Measurements from ENCODE around the gene MZF1.
"Not testable (repeated sequence)": the region's sequence is repeated elsewhere in the genome, so short reads cannot be mapped to it uniquely, and the experiment has no call there.

The MZF1 gene

DNA sequence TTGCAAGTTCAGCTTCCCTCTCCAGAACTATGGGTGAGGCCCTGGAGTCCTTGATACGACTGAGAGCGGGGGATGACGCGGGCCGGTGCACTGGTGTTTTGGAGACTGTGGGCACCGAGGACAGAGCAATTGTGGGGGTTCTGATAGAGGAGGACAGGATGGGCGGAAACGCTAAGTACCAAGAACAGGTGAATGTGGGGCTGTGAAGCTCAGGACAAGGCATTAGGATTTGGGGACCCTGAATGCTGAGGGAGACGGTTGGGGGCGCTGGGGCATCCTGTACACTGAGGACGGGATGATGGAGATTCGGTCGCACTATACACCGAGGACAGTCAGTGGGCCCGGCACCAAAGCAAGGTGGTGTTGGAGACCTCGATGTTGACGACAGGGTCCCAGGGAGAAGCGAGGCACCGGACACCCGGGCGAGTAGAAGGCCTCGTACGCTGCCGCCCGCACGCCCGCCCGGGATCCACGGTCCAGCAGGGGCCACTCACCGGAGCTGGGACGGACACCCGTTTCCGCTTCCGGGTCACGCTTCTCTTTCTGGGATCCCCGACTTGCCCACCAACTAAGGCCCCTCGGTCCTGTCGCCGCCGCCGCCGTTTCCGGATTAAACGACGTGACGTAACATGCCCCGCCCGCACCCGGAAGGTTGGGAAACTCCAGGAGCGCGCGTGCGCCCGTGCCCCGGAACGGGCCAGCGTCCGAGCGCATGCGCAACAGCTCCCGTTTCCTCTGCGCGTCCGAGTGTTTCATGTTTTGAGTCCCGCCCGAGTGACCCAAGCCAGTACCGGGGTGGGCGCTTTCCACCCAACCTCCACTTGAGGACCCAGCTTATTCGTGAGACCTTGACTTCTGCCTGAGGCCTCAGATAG lies 18.4 kb downstream of the MZF1 start, which contains the start of gene CHMP2A:
CHMP2A (minus strand) TSS at position 612 of the 875 bp plus-strand sequence. CDS start 893 bp downstream, outside the sequence.
- no peak for DNase-seq

DNA sequence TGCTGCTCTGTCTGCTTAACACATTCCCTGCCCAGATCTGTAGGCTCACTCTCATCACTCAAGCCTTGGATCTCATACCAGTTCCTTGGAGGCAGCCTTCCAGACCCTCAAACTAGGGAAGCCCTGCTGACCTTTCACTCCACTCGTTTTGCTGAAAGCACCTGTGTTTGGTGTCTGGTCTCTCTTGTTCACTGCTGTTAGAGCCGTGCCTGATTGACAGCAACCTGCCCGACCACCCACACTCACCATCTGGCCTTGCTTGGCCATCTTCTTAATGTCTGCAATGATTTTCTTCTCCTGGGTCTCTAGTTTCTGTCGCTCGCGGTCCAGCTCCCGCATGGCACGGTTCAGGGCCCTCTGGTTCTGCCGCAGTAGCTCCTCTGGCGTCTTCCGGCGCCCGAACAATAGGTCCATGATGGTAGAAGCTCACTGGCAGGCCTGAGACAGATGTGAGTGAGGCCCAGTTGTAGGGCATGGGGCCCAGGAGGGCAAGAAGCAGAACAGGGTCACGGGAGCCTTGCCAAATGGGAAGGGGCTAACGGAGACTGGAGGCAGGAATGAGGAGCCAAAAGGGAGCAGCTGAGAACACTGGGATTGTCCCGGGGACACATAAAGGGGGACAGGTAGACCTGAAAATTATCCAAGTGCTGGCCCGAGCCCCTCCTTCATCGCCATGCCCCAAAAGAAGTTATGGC lies 19.2 kb downstream of the MZF1 start:
- DNase-seq, result no peak

DNA sequence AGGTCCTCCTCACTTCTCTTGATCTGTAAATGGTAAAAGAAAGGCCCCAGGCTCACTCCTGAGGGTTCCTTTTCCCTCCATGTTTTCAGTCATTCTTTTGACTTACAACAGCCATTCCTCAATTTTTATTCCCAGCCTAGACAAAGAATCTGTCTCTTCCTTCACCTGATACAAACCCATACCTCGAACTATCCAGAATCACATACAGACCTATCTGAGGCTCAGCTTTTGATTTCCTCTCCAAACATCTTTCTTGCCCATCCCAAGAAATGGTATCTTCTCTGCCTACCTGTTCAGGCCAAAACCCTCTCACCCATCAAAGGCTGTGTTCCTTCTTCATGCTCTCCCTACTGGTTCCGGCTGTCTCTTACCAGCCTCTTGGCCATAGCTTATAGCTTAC lies 20.5 kb downstream of the MZF1 start:
- DNase-seq, result no peak

DNA sequence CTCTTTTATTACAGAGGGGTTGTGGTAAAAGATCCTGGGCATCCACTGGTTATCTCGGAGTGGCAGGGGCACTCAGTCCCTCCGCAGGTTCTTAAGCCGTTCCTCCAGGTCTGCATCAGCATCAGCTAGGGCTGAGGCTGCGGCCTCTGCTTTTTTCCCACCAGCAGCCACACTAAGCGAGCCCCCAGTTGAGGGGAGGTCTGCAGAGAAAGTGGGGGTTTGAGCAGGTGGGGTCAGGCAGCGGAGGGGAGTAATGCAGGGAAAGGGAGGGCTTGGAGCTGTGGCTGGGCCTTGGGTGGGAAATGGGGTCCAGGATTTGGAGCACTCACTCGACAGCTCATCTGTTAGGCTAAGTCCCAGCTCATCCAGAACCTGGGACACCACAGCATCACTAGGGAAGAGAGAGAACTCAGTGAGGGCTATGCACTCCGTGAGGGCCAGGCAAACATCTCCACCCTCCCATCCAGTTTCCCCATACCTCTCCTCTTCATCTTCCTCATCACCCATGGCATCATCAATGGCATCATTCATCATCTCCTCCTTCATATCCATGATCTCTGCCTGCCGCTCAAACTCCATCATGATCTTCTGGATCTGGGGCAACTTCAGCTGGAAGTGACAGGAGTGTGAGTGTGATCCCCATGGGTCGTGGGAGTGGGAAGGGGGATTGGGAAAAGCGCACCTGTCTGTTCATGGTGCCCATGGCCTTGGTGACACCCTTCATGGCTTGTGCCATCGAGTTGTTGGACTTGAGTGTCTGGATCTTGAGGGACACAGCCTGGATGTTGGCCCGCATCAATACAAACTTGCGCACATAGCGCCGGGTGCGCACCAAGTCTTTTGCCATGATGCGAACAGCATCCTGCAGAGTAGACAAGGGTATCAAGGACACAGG lies 21.3 kb downstream of the MZF1 start:
- no peak for DNase-seq

DNA sequence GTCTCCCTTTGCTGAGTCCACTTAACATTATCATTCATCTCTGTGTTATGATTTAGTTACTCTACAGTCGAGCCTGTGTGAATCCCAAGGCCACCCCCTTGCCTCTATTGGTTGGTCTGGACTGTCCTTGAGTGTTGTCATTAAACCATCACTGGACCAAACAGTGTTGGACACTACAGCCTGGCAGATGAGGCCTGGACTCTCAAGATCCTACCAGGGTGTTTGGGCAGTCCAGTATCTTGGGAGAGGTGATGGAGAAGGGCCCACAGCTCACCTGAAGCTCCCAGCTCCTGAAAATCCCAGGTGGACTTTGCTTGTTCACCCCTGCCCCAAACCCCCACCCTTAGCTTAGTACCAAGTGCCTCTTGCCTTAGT lies 22.0 kb downstream of the MZF1 start:
- no peak for DNase-seq

DNA sequence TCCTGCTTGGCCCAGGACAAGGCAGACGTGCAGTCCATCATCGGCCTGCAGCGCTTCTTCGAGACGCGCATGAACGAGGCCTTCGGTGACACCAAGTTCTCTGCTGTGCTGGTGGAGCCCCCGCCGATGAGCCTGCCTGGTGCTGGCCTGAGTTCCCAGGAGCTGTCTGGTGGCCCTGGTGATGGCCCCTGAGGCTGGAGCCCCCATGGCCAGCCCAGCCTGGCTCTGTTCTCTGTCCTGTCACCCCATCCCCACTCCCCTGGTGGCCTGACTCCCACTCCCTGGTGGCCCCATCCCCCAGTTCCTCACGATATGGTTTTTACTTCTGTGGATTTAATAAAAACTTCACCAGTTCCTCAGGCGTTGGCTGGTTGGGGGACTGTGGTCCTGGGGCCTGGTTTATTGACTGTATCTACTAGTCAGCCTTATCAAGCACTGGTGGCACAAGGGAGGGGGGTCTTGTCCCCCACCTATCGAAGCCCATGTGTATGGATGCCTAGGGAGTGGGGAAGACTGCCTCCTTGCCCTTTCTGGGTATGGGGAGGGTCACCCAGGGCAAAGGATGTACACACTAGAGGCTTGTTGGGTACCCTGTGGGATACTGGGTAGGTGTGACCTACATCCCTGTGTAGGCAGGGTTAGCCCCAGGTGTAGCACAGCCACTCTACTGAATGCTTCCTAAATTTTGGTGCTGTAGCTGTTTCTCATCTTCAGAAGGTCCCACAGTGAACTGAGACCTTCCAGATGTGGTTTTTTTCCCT lies 22.6 kb downstream of the MZF1 start:
- no peak for DNase-seq

DNA sequence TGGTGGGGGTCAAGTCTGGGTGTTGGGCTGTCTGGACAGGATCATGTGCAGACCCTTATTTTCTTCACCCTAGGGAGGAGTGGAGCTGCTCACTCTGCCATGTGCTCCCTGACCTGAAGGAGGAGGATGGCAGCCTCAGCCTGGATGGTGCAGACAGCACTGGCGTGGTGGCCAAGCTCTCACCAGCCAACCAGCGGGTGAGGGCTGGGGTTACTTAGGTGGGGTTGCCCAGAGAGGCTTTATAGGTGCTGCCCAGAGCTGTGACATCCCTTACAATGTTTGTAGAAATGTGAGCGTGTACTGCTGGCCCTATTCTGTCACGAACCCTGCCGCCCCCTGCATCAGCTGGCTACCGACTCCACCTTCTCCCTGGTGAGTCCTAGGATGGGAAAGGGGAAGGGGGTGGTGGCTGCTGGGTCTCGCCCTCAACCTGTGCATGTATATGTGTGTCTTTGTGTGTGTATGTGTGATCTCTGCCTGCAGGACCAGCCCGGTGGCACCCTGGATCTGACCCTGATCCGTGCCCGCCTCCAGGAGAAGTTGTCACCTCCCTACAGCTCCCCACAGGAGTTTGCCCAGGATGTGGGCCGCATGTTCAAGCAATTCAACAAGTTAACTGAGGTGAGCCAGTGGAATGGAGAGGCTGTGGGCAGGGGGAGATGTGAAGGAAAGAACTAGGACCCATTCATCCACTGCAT lies 23.3 kb downstream of the MZF1 start:
- no peak for DNase-seq

DNA sequence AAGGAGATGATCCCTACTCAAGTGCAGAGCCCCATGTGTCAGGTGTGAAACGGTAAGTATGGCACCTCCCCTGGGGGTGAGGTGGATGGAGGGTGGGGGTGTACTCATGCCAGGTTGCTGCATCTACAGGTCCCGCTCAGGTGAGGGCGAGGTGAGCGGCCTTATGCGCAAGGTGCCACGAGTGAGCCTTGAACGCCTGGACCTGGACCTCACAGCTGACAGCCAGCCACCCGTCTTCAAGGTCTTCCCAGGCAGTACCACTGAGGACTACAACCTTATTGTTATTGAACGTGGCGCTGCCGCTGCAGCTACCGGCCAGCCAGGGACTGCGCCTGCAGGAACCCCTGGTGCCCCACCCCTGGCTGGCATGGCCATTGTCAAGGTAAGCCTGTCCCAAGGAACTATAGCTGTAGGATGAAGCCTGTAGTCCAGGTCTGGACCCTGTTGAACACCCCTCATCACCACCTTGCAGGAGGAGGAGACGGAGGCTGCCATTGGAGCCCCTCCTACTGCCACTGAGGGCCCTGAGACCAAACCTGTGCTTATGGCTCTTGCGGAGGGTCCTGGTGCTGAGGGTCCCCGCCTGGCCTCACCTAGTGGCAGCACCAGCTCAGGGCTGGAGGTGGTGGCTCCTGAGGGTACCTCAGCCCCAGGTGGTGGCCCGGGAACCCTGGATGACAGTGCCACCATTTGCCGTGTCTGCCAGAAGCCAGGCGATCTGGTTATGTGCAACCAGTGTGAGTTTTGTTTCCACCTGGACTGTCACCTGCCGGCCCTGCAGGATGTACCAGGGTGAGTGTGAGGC lies 24.1 kb downstream of the MZF1 start:
- no peak for DNase-seq

DNA sequence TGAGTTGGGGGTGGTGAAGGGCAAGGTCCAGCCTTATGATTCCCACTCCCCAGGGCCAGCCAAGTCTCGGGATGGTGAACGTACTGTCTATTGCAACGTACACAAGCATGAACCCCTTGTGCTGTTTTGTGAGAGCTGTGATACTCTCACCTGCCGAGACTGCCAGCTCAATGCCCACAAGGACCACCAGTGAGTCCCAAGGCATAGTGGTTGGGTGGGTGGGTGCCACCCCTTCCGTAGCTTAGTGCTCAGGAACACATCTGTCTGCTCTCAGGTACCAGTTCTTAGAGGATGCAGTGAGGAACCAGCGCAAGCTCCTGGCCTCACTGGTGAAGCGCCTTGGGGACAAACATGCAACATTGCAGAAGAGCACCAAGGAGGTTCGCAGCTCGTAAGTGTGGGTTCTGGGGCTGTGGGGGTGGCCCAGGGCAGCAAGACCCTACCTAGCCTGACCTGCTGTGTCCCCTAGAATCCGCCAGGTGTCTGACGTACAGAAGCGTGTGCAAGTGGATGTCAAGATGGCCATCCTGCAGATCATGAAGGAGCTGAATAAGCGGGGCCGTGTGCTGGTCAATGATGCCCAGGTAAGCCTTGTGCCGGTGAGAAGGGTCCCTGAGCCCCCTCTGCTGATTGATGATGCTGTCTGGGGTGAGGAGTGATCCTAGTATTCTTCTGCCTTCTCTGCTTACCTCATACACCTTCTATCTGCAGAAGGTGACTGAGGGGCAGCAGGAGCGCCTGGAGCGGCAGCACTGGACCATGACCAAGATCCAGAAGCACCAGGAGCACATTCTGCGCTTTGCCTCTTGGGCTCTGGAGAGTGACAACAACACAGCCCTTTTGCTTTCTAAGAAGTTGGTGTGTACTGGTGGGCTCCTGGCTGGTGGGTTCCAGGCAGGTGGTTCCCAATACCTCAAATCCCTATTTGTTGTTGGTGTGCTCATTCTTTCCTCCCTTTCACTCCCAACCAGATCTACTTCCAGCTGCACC lies 25.5 kb downstream of the MZF1 start:
- no peak for DNase-seq

DNA sequence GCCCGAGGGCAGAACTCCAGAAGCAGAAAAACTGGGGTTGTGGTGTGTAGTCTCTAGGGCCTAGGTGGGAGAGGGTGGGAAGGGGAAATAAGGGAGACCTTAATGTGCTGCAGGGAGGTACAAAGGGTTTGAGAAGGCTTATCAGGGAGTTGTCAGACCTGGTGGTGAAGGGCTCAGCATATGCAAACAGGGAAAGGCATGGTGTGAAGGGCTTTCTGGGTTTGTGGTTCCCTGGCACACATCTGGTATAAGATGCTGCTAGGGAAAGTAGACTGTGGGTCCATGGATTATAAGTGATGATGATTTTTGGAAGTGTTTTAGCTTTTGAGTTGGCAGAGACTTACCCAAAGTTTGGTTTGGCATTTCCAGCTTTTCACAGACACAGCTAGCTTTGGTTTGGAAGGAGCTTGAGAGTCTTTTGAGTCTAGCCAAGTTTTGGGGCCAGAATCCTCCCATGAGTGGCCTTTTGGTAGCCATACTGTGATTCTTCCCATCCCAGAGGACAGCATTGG lies 27.1 kb downstream of the MZF1 start:
- DNase-seq, result no peak

DNA sequence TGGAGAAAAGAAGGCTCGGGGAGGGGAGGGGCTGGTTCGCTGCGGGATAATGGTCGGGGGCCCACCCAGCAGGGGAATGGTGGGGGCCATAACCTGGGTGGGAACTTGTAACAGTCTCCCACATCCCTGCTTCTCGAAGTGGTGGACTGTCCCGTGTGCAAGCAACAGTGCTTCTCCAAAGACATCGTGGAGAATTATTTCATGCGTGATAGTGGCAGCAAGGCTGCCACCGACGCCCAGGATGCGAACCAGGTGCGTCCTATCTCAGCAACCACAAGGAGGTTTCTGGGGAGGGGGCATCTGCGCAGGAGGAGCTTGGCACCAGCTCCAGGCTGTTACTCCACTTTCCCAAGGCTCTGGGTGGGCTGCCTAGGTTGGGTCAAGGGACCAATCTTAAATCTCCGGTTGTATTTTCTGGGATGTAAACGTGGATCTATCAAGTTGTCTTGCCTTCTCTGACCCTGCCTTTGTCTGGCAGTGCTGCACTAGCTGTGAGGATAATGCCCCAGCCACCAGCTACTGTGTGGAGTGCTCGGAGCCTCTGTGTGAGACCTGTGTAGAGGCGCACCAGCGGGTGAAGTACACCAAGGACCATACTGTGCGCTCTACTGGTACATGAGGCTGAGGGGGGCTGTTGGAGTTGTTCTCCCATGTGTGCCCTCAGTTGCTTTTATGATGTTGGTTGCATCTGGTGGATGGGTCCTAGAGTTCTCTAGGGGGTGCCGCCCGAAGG lies 27.7 kb downstream of the MZF1 start:
- no peak for DNase-seq

DNA sequence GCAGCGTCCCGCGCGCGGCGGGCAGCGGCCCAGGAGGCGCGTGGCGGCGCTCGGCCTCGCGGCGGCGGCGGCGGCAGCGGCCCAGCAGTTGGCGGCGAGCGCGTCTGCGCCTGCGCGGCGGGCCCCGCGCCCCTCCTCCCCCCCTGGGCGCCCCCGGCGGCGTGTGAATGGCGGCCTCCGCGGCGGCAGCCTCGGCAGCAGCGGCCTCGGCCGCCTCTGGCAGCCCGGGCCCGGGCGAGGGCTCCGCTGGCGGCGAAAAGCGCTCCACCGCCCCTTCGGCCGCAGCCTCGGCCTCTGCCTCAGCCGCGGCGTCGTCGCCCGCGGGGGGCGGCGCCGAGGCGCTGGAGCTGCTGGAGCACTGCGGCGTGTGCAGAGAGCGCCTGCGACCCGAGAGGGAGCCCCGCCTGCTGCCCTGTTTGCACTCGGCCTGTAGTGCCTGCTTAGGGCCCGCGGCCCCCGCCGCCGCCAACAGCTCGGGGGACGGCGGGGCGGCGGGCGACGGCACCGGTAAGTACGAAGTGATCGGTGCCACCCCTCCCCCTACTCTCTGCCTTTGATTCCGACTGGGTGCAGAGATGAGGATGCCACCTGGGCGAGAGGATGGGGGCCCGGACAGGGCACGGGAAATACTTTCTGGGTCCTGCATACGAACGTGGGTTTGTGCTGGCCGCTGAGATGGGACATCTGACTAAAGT lies 28.4 kb downstream of the MZF1 start:
- DNase-seq, result no peak

DNA sequence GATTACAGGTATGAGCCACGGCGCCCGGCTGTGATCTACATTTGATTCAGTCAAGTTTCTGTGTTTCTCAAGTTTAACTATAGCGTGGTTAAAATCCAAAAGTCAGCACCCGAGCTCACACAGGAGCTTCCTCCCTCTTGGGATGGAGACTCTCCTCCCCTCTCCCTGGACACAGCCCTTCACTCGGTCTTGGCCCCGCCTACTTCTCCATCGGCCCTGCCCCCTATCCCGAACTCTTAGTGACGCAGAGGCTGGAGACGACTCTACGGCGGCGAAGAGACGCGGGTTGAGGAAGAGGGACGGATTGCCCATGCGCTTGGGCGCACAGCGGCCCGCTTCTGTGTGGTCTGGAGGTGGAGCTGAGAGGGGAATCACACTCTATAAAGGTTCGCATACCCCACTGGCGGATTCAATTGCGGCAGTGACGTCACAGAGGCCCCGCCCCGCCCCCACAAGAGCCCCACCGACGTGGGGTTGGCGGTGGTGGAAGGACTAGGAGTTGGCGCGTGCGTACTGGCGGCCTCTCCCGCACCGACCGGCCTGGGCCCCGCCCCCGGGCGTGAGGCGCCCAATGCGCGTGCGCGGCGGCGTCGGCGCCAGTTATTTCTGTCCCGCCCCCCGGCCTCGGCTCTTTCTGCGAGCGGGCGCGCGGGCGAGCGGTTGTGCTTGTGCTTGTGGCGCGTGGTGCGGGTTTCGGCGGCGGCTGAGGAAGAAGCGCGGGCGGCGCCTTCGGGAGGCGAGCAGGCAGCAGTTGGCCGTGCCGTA lies 29.1 kb downstream of the MZF1 start, which contains the start of gene TRIM28:
TRIM28 (plus strand) TSS at position 239 of the 765 bp plus-strand sequence. CDS start 694 bp downstream, outside the sequence.
- DNase-seq, result no peak

DNA sequence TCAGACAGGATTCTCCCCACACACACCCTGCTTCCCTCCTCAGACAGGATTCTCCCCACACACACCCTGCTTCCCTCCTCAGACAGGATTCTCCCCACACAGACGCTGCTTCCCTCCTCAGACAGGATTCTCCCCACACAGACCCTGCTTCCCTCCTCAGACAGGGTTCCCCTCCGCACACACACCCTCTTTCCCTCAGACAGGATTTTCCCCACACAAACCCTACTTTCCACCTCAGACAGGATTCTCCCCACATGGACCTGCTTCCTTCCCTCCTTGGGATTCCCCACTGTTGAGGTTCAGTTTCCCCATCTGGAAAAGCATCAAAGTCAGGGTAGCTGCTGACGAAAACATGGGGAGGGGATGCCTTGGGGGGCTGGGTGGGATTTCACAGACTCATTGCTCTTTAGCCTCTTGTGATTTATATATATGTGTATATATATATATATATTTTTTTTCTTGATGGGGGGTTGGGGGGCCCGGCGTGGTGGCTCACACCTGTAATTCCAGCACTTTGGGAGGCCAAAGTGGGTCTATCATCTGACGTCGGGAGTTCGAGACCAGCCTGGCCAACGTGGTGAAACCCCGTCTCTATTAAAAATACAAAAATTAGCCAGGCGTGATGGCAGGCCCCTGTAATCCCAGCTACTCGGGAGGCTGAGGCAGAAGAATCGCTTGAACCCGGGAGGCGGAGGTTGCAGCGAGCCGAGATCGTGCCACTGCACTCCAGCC lies 30.3 kb downstream of the MZF1 start:
- DNase-seq, result not testable (repeated sequence)

DNA sequence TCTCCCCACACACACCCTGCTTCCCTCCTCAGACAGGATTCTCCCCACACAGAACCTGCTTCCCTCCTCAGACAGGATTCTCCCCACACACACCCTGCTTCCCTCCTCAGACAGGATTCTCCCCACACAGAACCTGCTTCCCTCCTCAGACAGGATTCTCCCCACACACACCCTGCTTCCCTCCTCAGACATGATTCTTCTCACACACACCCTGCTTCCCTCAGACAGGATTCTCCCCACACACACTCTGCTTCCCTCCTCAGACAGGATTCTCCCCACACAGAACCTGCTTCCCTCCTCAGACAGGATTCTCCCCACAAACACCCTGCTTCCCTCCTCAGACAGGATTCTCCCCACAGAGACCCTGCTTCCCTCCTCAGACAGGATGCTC lies 34.0 kb downstream of the MZF1 start:
- DNase-seq, result not testable (repeated sequence)
